GM12872 (cell line): ENCODE results near the gene DCLRE1C.

Source experiments
- TF ChIP-seq, protein P1 (sequence below): IDR thresholded peaks from 3 replicates; pipeline ENCODE4 v1.5.1; 2011; ENCODE audit warnings: low read depth, mild to moderate bottlenecking, low read length, moderate library complexity; ENCODE audit not compliant: insufficient read depth

The DCLRE1C gene

GRCh38 chr10:14918964-14919363 lies 34.9 kb downstream of the DCLRE1C start:
- TF ChIP-seq, protein P1, sequence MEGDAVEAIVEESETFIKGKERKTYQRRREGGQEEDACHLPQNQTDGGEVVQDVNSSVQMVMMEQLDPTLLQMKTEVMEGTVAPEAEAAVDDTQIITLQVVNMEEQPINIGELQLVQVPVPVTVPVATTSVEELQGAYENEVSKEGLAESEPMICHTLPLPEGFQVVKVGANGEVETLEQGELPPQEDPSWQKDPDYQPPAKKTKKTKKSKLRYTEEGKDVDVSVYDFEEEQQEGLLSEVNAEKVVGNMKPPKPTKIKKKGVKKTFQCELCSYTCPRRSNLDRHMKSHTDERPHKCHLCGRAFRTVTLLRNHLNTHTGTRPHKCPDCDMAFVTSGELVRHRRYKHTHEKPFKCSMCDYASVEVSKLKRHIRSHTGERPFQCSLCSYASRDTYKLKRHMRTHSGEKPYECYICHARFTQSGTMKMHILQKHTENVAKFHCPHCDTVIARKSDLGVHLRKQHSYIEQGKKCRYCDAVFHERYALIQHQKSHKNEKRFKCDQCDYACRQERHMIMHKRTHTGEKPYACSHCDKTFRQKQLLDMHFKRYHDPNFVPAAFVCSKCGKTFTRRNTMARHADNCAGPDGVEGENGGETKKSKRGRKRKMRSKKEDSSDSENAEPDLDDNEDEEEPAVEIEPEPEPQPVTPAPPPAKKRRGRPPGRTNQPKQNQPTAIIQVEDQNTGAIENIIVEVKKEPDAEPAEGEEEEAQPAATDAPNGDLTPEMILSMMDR = no peak

GRCh38 chr10:14917827-14918226 lies 36.1 kb downstream of the DCLRE1C start:
- TF ChIP-seq, protein P1 = no peak

GRCh38 chr10:14916600-14916999 lies 37.3 kb downstream of the DCLRE1C start:
- TF ChIP-seq, protein P1 = no peak

DNA sequence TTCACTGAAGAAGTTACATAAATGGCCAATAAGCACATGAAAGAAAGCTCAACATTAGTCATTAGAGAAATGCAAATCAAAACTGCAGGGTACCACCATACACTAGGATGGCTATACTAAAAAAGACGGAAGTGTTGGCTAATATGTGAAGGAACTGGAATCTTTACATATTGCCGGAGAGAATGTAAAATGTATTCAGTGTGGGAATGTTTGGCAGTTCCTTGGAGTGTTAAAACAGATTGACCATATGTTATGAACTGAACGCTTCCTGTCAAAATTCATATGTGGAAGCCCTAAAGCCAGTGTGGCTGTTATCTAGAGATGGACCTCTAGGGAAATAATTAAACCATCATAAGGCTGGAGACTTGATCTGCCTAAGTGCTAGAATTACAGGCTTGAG lies 42.1 kb downstream of the DCLRE1C start:
- TF ChIP-seq, protein P1 = no peak

- TF ChIP-seq, protein P1 = no peak
Observed at GRCh38 chr10:14910953-14911352, 42.9 kb downstream of the DCLRE1C start.

DNA sequence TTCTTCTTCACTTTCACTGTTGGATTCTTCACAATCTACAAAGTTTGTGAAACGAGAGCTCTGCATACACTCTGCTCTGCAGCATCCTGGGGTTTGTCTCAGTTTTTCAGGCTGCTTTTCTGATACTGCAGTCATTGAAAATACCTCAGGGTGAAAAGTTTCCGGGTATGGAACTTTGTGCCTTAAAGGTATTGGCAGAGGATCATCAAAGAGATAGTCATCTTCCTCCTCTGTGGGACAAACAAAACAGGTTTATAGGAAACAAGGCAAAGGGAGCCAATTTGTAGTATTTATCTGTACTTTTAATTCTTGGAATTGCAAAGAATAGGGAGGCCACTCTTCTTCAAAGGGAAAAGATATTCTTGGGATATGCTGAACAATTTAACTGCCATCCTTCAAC lies 44.8 kb downstream of the DCLRE1C start:
- TF ChIP-seq, protein P1 = no peak

DNA sequence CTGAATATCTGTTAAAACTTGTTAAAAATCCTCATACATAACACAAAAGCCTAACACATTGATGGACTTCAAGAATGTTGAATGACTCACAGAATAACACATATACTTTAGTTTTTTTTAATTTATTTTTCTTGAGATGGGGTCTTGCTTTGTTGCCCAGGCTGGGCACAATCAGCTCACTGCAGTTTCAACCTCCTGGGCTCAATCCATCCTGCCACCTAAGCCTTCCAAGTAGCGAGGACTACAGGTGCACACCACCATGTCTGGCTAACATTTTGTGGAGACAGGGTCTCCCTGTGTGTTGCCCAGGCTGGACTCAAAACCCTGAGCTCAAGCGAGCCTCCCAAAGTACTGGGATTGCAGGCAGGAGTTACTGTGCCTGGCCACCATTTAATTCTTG lies 47.1 kb downstream of the DCLRE1C start:
- TF ChIP-seq, protein P1 = no peak

DNA sequence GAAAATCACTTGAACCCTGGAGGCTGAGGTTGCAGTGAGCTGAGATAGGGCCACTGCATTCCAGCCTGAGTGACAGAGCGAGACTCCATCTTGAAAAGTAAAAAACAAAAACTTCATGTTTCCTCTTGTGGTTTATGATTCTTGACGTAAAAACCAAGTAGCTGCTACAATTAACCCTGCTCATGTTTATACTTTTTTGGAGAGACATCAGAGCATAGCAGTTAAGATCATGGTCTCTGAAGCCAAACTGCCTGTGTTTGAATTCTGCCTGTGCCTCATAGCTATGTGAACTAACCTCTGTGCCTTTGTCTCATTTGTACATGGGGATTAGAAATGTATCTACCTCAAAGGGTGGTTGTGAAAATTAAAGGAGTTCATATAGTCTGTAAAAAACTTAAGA lies 48.0 kb downstream of the DCLRE1C start:
- TF ChIP-seq, protein P1 = no peak
